ENCODE data around the gene ZCCHC7.
"Not testable (repeated sequence)": the region's sequence is repeated elsewhere in the genome, so short reads cannot be mapped to it uniquely, and the experiment has no call there.

Gene ZCCHC7

GRCh38 chr9:37121881-37122280 is 1.5 kb downstream of the ZCCHC7 start:
- DNase-seq, result no peak

- no peak for DNase-seq
Observed at GRCh38 chr9:37126214-37126788, 5.9 kb downstream of the ZCCHC7 start.

GRCh38 chr9:37127018-37127417 is 6.6 kb downstream of the ZCCHC7 start:
- DNase-seq, result no peak

- no peak for DNase-seq
Observed at GRCh38 chr9:37128051-37128450, 7.7 kb downstream of the ZCCHC7 start.

- no peak for DNase-seq
Observed at GRCh38 chr9:37134166-37134565, 13.8 kb downstream of the ZCCHC7 start.

- DNase-seq, result no peak
Observed at GRCh38 chr9:37141015-37141414, 20.6 kb downstream of the ZCCHC7 start.

GRCh38 chr9:37144762-37145161 is 24.4 kb downstream of the ZCCHC7 start:
- no peak for DNase-seq

GRCh38 chr9:37146410-37146809 is 26.0 kb downstream of the ZCCHC7 start:
- DNase-seq, result no peak

GRCh38 chr9:37148181-37148580 is 27.8 kb downstream of the ZCCHC7 start:
- DNase-seq, result no peak

- no peak for DNase-seq
Observed at GRCh38 chr9:37149666-37150308, 29.4 kb downstream of the ZCCHC7 start.

GRCh38 chr9:37150415-37150814 is 30.0 kb downstream of the ZCCHC7 start:
- DNase-seq, result no peak

- DNase-seq, result no peak
Observed at GRCh38 chr9:37151812-37152211, 31.4 kb downstream of the ZCCHC7 start.

GRCh38 chr9:37152365-37152764 is 32.0 kb downstream of the ZCCHC7 start:
- no peak for DNase-seq

- DNase-seq, result no peak
Observed at GRCh38 chr9:37155601-37156000, 35.2 kb downstream of the ZCCHC7 start.

- DNase-seq, result no peak
Observed at GRCh38 chr9:37156205-37156604, 35.8 kb downstream of the ZCCHC7 start.

GRCh38 chr9:37156781-37157356 is 36.5 kb downstream of the ZCCHC7 start:
- DNase-seq, result no peak

GRCh38 chr9:37157726-37158377 is 37.5 kb downstream of the ZCCHC7 start:
- no peak for DNase-seq

GRCh38 chr9:37163299-37163698 is 42.9 kb downstream of the ZCCHC7 start:
- no peak for DNase-seq

GRCh38 chr9:37164335-37164734 is 44.0 kb downstream of the ZCCHC7 start:
- DNase-seq, result not testable (repeated sequence)

- no peak for DNase-seq
Observed at GRCh38 chr9:37165644-37166043, 45.3 kb downstream of the ZCCHC7 start.

GRCh38 chr9:37167456-37168047 is 47.2 kb downstream of the ZCCHC7 start:
- no peak for DNase-seq

GRCh38 chr9:37172557-37172956 is 52.2 kb downstream of the ZCCHC7 start:
- no peak for DNase-seq

GRCh38 chr9:37174247-37174646 is 53.9 kb downstream of the ZCCHC7 start:
- DNase-seq, result no peak

- DNase-seq, result no peak
Observed at GRCh38 chr9:37178742-37179141, 58.4 kb downstream of the ZCCHC7 start.

Data from NCI-H226 (cell line).